Heart left ventricle (tissue), 16 donors: ENCODE data around the gene GSTM3. TPM values are rescaled to one million over a fixed set of nuclear protein-coding genes. Genes with fewer than 3 reads are reported as not detected.

Experiments used
- ATAC-seq, 4 donors: fragments of 200-7000 bp; cut with Tn5 transposase; one replicate each; pipeline ENCODE4 v1.9.1; 2020 to 2022; ENCODE audit warnings: moderate library complexity in 4 of 4, mild to moderate bottlenecking in 3 of 4, moderate number of reproducible peaks in 1 of 4
- DNase-seq, 5 donors: peaks; one replicate each; pipeline ENCODE4 v3.0.0-alpha.2; 2020
- H3K27ac ChIP-seq, 12 donors: fragments of 200-600 bp; sonication (generic) in 4 of 12; one replicate each; pipeline versions ENCODE4 v1.5.0 to v1.8.0; 2016 to 2022; ENCODE audit warnings: mild to moderate bottlenecking in 2 of 12
- H3K27me3 ChIP-seq, 9 donors: fragments of 200-600 bp; sonication (generic) in 2 of 9; one replicate each; pipeline versions ENCODE4 v1.5.1 to v1.8.0; 2016 to 2022; ENCODE audit warnings: mild to moderate bottlenecking in 3 of 9
- H3K36me3 ChIP-seq, 9 donors: fragments of 200-600 bp; sonication (generic) in 2 of 9; one replicate each; pipeline versions ENCODE4 v1.5.0 to v1.8.0; 2018 to 2022; ENCODE audit warnings: mild to moderate bottlenecking in 2 of 9
- H3K4me1 ChIP-seq, 12 donors: fragments of 200-600 bp; sonication (generic) in 4 of 12; one replicate each; pipeline versions ENCODE4 v1.5.0 to v1.8.0; 2016 to 2022; ENCODE audit warnings: mild to moderate bottlenecking in 3 of 12
- H3K4me3 ChIP-seq, 12 donors: fragments of 200-600 bp; sonication (generic) in 4 of 12; one replicate each; pipeline versions ENCODE4 v1.5.0 to v1.8.0; 2017 to 2022; ENCODE audit warnings: mild to moderate bottlenecking in 9 of 12, moderate library complexity in 4 of 12
- H3K9me3 ChIP-seq, 12 donors: fragments of 200-600 bp; sonication (generic) in 4 of 12; one replicate each; pipeline versions ENCODE4 v1.5.0 to v1.8.0; 2016 to 2022; ENCODE audit warnings: mild to moderate bottlenecking in 1 of 12
- CTCF ChIP-seq, 12 donors: fragments of 200-600 bp; sonication (generic) in 4 of 12; IDR thresholded peaks; one replicate each; pipeline versions ENCODE4 v1.5.0 to v1.8.0; 2018 to 2022; ENCODE audit warnings: antibody characterized with exemption in 12 of 12, mild to moderate bottlenecking in 5 of 12
- POLR2A ChIP-seq, 2 donors: fragments of 450-650 bp; IDR thresholded peaks; one replicate each; pipeline ENCODE4 v1.6.1; 2017; ENCODE audit warnings: antibody characterized with exemption in 2 of 2, mild to moderate bottlenecking in 2 of 2, moderate library complexity in 2 of 2
- WGBS, 4 donors: extraction: QIAGEN DNeasy Blood & Tissue Kit in 2 of 4; methylation state at CpG; one replicate each; pipeline versions ENCODE4 v1.1.5 to v1.1.7; 2013 to 2018; 5-methylcytosine and 5-hydroxymethylcytosine counted together
- intact Hi-C, 10 donors: fragments of 100-400 bp; cut with DNase I; formaldehyde crosslinking; loops; one replicate each; pipeline versions ENCODE4 v1.11.1 to v1.14.2; 2022
- polyA plus RNA-seq, 2 donors: library from polyadenylated mRNA; stranded (reverse); fragments of 200-250 nt; gene quantifications; one replicate each; pipeline ENCODE4 v1.2.3, GENCODE V29; 2013
- total RNA-seq, 9 donors: library from RNA; depleted of rRNA in 2 of 9; stranded (reverse); fragments of >200 nt in 2 of 9; fragmentation: NEBNext Ultra II Directional in 3 of 9; extraction: Animal tissue kit (Norgen Biotek cat#: 25700) in 3 of 9; gene quantifications; one replicate each; pipeline versions ENCODE4 v1.1.0 to v1.2.4, GENCODE V29; 2016 to 2023
- donor health status: ischemic (EF 13 %, LVEDD 7.1; RV severe dilation, severe dysfunction).
- donor health status: healthy with polysubstance abuse.
- donor health status: DM: no; HTN: yes; CAD: no.
- donor health status: DM: no; HTN: no; CAD: no.
- donor health status: ischemic (EF 25% LVEDD 6.9; RV normal size, moderate dysfunction).
- donor health status: ischemic (EF 25% LVEDD 5.7; RV mildly dilated, moderate dysfunction).
- donor health status: healthy.
- donor health status: DM: yes; HTN: yes; CAD: no.
- donor health status: ischemic (EF 35%, LVEDD 5.7; RV mildly dilated, moderate dysfunction).
- donor health status: nonischemic (EF 11% LVEDD 7.7; RV severe dilation, severe dysfunction).
- donor health status: DM: yes; HTN: yes; CAD: no.
- donor health status: PGD.
- donor health status: ischemic (EF 29% LVEDD 5.4; RV normal size, mild dysfunction).
- donor health status: nonischemic (EF 23%, LVEDD 6.1; RV moderate dilation, normal function).

GSTM3 gene
- total and polyA plus RNA-seq, 11 donors = 52.3 to 237 (median 91.5) TPM

GRCh38 chr1:109786531-109787021 lies 45.7 kb upstream of the GSTM3 start:
- intact Hi-C loops = loop anchor here in 1 of 10 donors (5.0 to 10.0 kb wide), 2 partner anchors 128 to 191 kb away; partner anchors contain the start of gene CSF1
- peak in 1 of 4 donors; percentile 11 for ATAC-seq
- peak in 2 of 5 donors; percentile 17 to 20 for DNase-seq
- no peak overlapping the region for H3K27ac ChIP-seq
- no peaks in the 10 kb centered on the region for H3K36me3 ChIP-seq
- no peaks in the 10 kb centered on the region for H3K27me3 ChIP-seq
- H3K9me3 ChIP-seq = no peaks in the 10 kb centered on the region
- H3K4me3 ChIP-seq = no peak overlapping the region
- peaks cover 0 to 50% (median 20%) of the 10 kb centered on the region in 12 donors for H3K4me1 ChIP-seq
- 75 to 88% (median 79%) methylated on average over 6 of the region's 6 CpGs for WGBS, 4 donors
- TF ChIP-seq POLR2A (IDR thresholded peaks at IDR 0.05) = no peak
- no peak for TF ChIP-seq CTCF (IDR thresholded peaks at IDR 0.05)

GRCh38 chr1:109786112-109786480 lies 45.3 kb upstream of the GSTM3 start:
- intact Hi-C loops = loop anchor here in 1 of 10 donors (5.0 to 10.0 kb wide), 2 partner anchors 129 to 191 kb away; partner anchors contain the start of gene CSF1
- DNase-seq (peak in 1 of 5 donors; percentile 6), ATAC-seq (no peak)
- Histone ChIP-seq H3K27ac (no peak overlapping the region), H3K9me3 (peaks cover 0 to 2% (median 0%) of the 10 kb centered on the region in 12 donors), H3K27me3 (no peaks in the 10 kb centered on the region), H3K4me1 (peaks cover 0 to 45% (median 16%) of the 10 kb centered on the region in 12 donors), H3K4me3 (no peak overlapping the region), H3K36me3 (no peaks in the 10 kb centered on the region)
- TF ChIP-seq CTCF (IDR thresholded peaks at IDR 0.05) (no peak), POLR2A (IDR thresholded peaks at IDR 0.05) (no peak)
- WGBS, 4 donors = 62 to 75% (median 68%) methylated on average over 5 of the region's 5 CpGs

GRCh38 chr1:109785446-109786111 lies 44.7 kb upstream of the GSTM3 start:
- H3K4me1 ChIP-seq = peaks cover 0 to 40% (median 11%) of the 10 kb centered on the region in 12 donors
- ATAC-seq (no peak), DNase-seq (peak in 2 of 5 donors; percentile 3 to 15)
- H3K36me3 ChIP-seq = no peaks in the 10 kb centered on the region
- intact Hi-C loops = loop anchor here in 1 of 10 donors (5.0 to 10.0 kb wide), 2 partner anchors 129 to 192 kb away; partner anchors contain the start of gene CSF1
- no peak overlapping the region for H3K4me3 ChIP-seq
- peaks cover 0 to 6% (median 0%) of the 10 kb centered on the region in 12 donors for H3K9me3 ChIP-seq
- no peaks in the 10 kb centered on the region for H3K27me3 ChIP-seq
- TF ChIP-seq CTCF (IDR thresholded peaks at IDR 0.05) = no peak
- no peak for TF ChIP-seq POLR2A (IDR thresholded peaks at IDR 0.05)
- WGBS, 4 donors = 69 to 84% (median 80%) methylated on average over 3 to 4 of the region's 4 CpGs
- no peak overlapping the region for H3K27ac ChIP-seq

- no peak overlapping the region for H3K27ac ChIP-seq
- H3K27me3 ChIP-seq = no peaks in the 10 kb centered on the region
- peaks cover 0 to 6% (median 0%) of the 10 kb centered on the region in 12 donors for H3K9me3 ChIP-seq
- TF ChIP-seq POLR2A (IDR thresholded peaks at IDR 0.05) = no peak
- no peak for TF ChIP-seq CTCF (IDR thresholded peaks at IDR 0.05)
- ATAC-seq (no peak), DNase-seq (peak in 2 of 5 donors; percentile 17 to 19)
- intact Hi-C loops = loop anchor here in 1 of 10 donors (5.0 to 10.0 kb wide), 2 partner anchors 130 to 193 kb away; partner anchors contain the start of gene CSF1
- WGBS, 4 donors = 88 to 94% (median 90%) methylated on average over 5 of the region's 5 CpGs
- H3K4me1 ChIP-seq = peaks cover 0 to 32% (median 8%) of the 10 kb centered on the region in 12 donors
- no peak overlapping the region for H3K4me3 ChIP-seq
- H3K36me3 ChIP-seq = no peaks in the 10 kb centered on the region
Observed at GRCh38 chr1:109784551-109785252, 43.9 kb upstream of the GSTM3 start.
